HG03439 (cell line): ENCODE results near the gene HDGF.
"Not testable (repeated sequence)": the region's sequence is repeated elsewhere in the genome, so short reads cannot be mapped to it uniquely, and the experiment has no call there.

Experiments used
- ATAC-seq: cut with Tn5 transposase; IDR thresholded peaks from one replicate; pipeline ENCODE4 v1.9.1; 2021; ENCODE audit warnings: mild to moderate bottlenecking, moderate library complexity; ENCODE audit not compliant: unreplicated experiment

HDGF gene

GRCh38 chr1:156767101-156767878 is 15.8 kb upstream of the HDGF start, which contains the start of gene PRCC:
Gene PRCC, plus strand, starts transcription at chr1:156767535. Its CDS starts 237 bp downstream, at chr1:156767772.
- ATAC-seq = peak; percentile 92

GRCh38 chr1:156766298-156767100 is 15.0 kb upstream of the HDGF start:
- peak; percentile 5 for ATAC-seq

GRCh38 chr1:156765666-156766065 is 14.2 kb upstream of the HDGF start:
- no peak for ATAC-seq

GRCh38 chr1:156765136-156765535 is 13.7 kb upstream of the HDGF start:
- ATAC-seq = not testable (repeated sequence)

- ATAC-seq = no peak
Measured at GRCh38 chr1:156760796-156761104, 9.3 kb upstream of the HDGF start.

- no peak for ATAC-seq
Measured at GRCh38 chr1:156760092-156760795, 8.8 kb upstream of the HDGF start.

- not testable (repeated sequence) for ATAC-seq
Measured at GRCh38 chr1:156757572-156758253, 6.2 kb upstream of the HDGF start.

GRCh38 chr1:156756355-156756754 is 4.9 kb upstream of the HDGF start:
- no peak for ATAC-seq

GRCh38 chr1:156755527-156755950 is 4.1 kb upstream of the HDGF start:
- no peak for ATAC-seq

- ATAC-seq = no peak
Measured at GRCh38 chr1:156754219-156754618, 2.7 kb upstream of the HDGF start.

GRCh38 chr1:156752843-156753482 is 1.5 kb upstream of the HDGF start:
- no peak for ATAC-seq

GRCh38 chr1:156751757-156752481 is 444 bp upstream of the HDGF start:
- peak; percentile 68 for ATAC-seq

GRCh38 chr1:156750711-156751450 is 594 bp downstream of the HDGF start:
- ATAC-seq = peak; percentile 14

GRCh38 chr1:156750191-156750672 is 1.2 kb downstream of the HDGF start:
- no peak for ATAC-seq

GRCh38 chr1:156749419-156750118 is 1.9 kb downstream of the HDGF start:
- ATAC-seq = no peak

GRCh38 chr1:156748670-156749418 is 2.6 kb downstream of the HDGF start:
- no peak for ATAC-seq
